K562 (cell line): ENCODE results near the gene FSCN2. TPM values are rescaled to one million over a fixed set of nuclear protein-coding genes. Genes with fewer than 3 reads are reported as not detected.

Source experiments
- CUX1 ChIP-seq: fragments of 200-800 bp; sonication (Bioruptor generic); IDR thresholded peaks from 2 replicates; pipeline ENCODE4 v1.6.1; 2016; ENCODE audit warnings: missing genetic modification characterization, missing compliant biosample characterization
- GATAD2B ChIP-seq: fragments of 450-650 bp; IDR thresholded peaks from 2 replicates; pipeline ENCODE4 v1.6.1; 2017; ENCODE audit warnings: mild to moderate bottlenecking, borderline replicate concordance
- PHF8 ChIP-seq: fragments of 200-600 bp; sonication (generic); IDR thresholded peaks from 2 replicates; pipeline ENCODE4 v1.6.1; 2012; ENCODE audit warnings: mixed run types, mild to moderate bottlenecking, inconsistent platforms, low read length, moderate library complexity, borderline replicate concordance
- RREB1 ChIP-seq: fragments of 250-450 bp; sonication (Bioruptor Pico); IDR thresholded peaks from 2 replicates; pipeline ENCODE4 v1.4.0; 2020
- TSC22D4 ChIP-seq: fragments of 450-650 bp; IDR thresholded peaks from 2 replicates; pipeline ENCODE4 v1.6.1; 2016; ENCODE audit warnings: missing genetic modification characterization, missing biosample characterization, control low read depth
- polyA plus RNA-seq, 8 experiments: library from polyadenylated mRNA; depleted of rRNA in 4 of 8; stranded (reverse) in 5 of 8; unstranded in 3 of 8; fragments of >200 nt; fragmentation: Nextera tagmentation in 2 of 8; fragmentation: Illumina TruSeq in 1 of 8; extraction: Ambion mirVana in 2 of 8; extraction: Trizol in 1 of 8; gene quantifications; 2 replicates each; pipeline versions ENCODE4 v1.2.1 to v1.2.3, GENCODE V29; 2011 to 2014; ENCODE audit warnings: inconsistent platforms in 1 of 8, missing spikeins in 1 of 8
- total RNA-seq, 7 experiments: library from RNA; depleted of rRNA in 6 of 7; stranded (reverse); fragments of >200 nt in 6 of 7; fragmentation: Illumina TruSeq in 2 of 7; extraction: Trizol in 2 of 7; gene quantifications; 2 replicates each; pipeline versions ENCODE4 v1.2.1 to v1.2.3, GENCODE V29; 2011 to 2021; ENCODE audit warnings: low replicate concordance in 1 of 7
- TF ChIP-seq, protein P1 (sequence below): fragments of 450-650 bp; IDR thresholded peaks from 2 replicates; pipeline ENCODE4 v1.7.1; 2018; ENCODE audit warnings: mild to moderate bottlenecking, low read depth; ENCODE audit not compliant: partially characterized antibody
- TF ChIP-seq, protein P2 (sequence below): fragments of 450-650 bp; IDR thresholded peaks from 2 replicates; pipeline ENCODE4 v1.6.1; 2018; ENCODE audit not compliant: partially characterized antibody

The FSCN2 gene
- total and polyA plus RNA-seq, 9 of the 15 experiments (the other 6 are each of a cell fraction or from before 2014, with no cell fraction given) = 0.08 TPM; not detected in 8

GRCh38 chr17:81481073-81481799 is 46.9 kb upstream of the FSCN2 start (continued):
- 0 out of 2 replicates have a peak, but pooled peaks have one; percentile 8 for TF ChIP-seq RREB1
- TF ChIP-seq, protein P1, sequence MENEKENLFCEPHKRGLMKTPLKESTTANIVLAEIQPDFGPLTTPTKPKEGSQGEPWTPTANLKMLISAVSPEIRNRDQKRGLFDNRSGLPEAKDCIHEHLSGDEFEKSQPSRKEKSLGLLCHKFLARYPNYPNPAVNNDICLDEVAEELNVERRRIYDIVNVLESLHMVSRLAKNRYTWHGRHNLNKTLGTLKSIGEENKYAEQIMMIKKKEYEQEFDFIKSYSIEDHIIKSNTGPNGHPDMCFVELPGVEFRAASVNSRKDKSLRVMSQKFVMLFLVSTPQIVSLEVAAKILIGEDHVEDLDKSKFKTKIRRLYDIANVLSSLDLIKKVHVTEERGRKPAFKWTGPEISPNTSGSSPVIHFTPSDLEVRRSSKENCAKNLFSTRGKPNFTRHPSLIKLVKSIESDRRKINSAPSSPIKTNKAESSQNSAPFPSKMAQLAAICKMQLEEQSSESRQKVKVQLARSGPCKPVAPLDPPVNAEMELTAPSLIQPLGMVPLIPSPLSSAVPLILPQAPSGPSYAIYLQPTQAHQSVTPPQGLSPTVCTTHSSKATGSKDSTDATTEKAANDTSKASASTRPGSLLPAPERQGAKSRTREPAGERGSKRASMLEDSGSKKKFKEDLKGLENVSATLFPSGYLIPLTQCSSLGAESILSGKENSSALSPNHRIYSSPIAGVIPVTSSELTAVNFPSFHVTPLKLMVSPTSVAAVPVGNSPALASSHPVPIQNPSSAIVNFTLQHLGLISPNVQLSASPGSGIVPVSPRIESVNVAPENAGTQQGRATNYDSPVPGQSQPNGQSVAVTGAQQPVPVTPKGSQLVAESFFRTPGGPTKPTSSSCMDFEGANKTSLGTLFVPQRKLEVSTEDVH = no peak
- no peak for TF ChIP-seq TSC22D4 (tag)
- TF ChIP-seq PHF8 = peak; percentile 60; the same call in 1 of the 2 replicates
- TF ChIP-seq CUX1 (CRISPR knock-in tag) = no peak
- TF ChIP-seq GATAD2B = peak; percentile 93; the same call in 1 of the 2 replicates
- TF ChIP-seq, protein P2, sequence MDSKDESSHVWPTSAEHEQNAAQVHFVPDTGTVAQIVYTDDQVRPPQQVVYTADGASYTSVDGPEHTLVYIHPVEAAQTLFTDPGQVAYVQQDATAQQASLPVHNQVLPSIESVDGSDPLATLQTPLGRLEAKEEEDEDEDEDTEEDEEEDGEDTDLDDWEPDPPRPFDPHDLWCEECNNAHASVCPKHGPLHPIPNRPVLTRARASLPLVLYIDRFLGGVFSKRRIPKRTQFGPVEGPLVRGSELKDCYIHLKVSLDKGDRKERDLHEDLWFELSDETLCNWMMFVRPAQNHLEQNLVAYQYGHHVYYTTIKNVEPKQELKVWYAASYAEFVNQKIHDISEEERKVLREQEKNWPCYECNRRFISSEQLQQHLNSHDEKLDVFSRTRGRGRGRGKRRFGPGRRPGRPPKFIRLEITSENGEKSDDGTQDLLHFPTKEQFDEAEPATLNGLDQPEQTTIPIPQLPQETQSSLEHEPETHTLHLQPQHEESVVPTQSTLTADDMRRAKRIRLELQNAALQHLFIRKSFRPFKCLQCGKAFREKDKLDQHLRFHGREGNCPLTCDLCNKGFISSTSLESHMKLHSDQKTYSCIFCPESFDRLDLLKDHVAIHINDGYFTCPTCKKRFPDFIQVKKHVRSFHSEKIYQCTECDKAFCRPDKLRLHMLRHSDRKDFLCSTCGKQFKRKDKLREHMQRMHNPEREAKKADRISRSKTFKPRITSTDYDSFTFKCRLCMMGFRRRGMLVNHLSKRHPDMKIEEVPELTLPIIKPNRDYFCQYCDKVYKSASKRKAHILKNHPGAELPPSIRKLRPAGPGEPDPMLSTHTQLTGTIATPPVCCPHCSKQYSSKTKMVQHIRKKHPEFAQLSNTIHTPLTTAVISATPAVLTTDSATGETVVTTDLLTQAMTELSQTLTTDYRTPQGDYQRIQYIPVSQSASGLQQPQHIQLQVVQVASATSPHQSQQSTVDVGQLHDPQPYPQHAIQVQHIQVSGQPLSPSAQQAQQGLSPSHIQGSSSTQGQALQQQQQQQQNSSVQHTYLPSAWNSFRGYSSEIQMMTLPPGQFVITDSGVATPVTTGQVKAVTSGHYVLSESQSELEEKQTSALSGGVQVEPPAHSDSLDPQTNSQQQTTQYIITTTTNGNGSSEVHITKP = no peak
